GM19099 (cell line): ENCODE data around the gene SRD5A3.

Experiments
- POLR2A ChIP-seq: IDR thresholded peaks from 3 replicates; pipeline ENCODE4 v1.6.1; 2011; ENCODE audit warnings: low read depth; ENCODE audit not compliant: insufficient read length; ENCODE audit errors: extremely low read depth

SRD5A3 gene

DNA sequence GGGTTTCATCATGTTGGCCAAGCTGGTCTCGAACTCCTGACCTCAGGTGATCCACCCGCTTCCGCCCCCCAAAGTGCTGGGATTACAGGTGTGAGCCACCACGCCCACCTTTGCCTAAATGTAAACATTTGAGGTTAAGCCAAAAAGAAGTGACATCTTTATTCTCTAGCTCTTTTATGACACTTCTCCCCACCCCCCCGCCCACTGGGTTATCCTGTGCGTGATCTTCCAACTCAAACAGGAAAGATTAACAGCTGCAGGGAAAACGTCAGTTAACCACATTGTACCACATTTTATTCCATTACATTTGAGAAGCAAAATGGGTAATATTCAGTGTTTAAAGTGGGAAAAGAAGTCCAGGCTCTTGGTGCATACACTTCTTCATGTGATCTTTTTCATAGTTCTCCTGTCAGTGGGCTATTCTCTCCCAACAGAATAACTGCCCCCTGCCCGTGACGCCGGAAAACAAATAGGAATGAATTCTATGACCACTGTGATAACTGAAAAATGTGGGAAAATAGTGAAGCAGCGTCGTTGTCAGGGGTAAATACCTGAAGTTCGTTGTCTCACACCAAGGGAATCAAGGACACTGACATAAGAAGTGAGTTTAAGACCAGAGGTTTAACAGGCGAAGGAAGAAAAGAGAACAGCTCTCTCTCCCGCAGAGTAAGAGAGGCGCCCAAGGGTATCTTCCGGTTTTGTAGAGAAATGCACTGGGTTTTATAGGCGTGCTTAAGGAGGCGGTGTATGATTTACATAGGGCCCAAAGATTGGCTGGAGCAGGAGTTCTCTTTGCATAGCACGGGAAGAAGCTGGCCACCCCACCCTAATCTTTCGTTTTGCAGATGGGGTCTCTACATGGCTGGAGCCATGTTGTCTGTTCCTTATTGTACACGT is 9.7 kb upstream of the SRD5A3 start:
- no peak for TF ChIP-seq POLR2A

DNA sequence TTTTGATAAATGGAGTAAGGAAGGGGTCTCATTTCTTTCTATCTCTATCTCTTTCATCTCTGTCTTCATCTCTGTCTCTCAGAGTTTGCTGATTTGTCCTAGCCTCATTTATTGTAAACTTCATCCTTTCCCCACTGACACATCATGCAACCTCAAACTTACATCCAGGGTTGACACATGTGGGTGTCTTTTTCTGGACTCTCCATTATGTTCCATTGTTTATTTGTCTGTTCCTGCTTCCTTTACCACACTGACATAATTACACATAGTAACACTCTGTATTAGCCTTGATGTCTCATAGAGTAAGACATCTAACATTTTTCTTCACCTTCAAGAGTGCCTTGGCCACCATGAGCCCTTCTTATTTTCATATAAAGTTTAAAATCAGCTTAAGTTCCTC is 8.1 kb upstream of the SRD5A3 start:
- no peak for TF ChIP-seq POLR2A

DNA sequence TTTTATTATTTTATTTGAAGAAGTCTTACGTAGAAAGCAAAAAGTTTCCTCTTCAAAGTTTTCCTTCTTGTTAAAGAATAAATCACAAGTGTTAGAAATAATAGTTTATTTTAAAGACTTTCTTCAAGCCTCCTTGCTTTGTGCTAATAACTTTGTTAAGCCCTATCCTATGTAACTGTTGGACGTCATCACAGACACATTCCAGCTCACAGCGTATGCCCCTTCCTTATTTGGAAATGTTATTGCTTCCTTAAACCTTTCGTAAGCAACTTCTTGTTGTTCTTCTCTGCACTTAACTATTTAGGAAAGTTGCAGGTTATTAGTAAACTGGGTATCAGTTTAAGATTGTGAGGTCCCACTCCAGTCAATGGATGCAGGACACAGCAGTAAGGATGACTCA is 7.6 kb upstream of the SRD5A3 start:
- TF ChIP-seq POLR2A: no peak

DNA sequence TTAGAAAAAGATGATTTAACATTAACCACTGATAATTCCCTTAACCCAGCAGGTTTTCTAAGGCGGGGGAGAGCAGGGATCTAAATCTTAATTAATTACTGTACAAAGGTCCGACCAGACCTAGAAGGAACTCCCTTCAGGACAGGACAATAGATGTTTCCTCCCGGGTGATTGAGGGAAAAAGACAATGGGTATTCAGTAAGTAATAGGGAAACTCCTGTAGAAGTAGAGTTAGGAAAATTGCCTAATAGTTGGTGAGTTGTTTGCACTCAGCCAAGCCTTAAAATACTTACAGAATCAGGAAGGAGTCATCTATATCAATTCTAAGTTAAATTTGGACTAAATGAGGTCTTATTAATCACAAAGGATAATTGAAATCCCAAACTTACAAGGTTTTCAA is 5.8 kb upstream of the SRD5A3 start:
- TF ChIP-seq POLR2A: no peak

DNA sequence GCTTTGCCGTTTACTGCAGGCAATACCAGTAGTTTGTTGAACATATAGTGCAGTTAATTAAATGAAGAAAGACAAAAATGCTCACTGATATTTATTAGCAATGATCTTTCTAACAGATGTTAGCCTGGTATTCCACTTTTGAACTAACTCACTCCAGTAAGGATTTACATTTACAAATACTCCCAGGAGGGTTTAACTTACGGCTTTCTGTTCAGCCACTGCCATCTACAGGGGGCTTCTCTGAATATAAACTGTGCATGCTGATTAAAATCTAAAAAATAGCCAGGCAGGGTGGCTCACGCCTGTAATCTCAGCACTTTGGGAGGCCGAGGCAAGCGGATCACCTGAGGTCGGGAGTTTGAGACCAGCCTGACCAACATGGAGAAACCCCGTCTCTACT is 2.2 kb upstream of the SRD5A3 start:
- TF ChIP-seq POLR2A: no peak

DNA sequence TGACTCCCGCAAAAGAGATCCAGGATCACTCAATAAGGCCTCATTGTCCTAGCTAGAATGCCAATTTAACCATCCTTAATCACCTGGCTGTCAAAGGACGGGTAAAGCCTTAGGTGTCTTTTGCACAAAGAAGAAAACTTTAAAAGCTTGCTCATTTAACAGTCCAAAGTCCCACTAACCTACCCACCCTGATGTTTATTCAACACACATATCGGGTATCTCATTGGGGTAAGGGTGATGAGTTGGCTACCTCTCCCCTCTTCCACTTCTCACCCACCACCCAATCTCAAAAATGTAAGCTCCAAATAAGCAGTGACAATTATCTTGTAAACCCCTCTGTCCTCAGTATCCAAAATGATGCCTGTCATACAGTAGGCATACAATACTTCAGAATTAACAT is 988 bp upstream of the SRD5A3 start:
- TF ChIP-seq POLR2A: no peak

DNA sequence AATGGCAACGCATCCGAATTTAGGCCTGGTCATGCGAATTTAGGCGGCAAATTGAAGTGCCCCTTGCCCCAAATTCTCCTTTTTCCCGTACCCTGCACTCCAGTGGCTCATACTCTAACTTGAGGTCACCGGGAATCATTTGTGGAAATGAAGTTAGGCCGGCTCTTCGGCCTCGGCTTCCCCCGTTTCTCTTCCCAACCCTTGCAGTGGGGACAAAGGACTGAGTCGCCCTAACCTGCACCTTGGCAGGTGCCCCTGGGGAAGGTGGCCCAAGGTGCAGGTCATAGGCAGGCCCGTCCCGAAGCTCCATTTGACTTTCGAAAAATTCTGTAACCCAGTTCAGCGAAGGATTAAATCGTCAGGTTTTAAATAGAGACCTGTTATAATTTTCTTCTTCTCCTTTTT is 811 bp downstream of the SRD5A3 start:
- TF ChIP-seq POLR2A: no peak

DNA sequence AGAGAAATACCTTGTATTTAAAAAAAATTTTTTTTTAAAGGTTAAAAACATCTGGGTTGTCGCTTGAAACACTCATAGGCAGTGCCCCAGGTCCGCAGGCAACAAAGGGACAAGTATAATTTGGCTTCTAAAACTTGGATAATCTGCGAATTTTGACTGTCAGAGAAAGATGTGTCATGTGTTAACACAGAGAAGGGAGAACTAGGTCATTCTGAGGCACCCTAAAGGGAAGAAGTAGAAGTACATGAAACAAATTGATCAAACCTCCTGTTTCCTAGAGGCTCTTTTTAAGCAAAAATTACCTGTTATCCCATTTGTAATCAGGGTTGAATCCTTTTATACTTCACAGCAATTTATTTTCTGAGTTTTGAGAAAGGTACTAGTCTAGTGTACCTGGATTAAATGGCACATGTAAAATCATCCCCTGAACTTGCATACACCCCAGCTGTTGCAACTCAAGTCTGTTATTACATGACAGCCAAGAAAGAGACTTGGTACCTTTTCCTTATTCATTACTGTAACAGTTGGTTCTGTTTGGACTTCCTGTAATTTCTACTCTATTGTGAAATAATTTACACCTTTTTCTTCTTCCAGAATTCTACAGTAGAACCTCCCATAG is 1.7 kb downstream of the SRD5A3 start:
- TF ChIP-seq POLR2A: no peak

DNA sequence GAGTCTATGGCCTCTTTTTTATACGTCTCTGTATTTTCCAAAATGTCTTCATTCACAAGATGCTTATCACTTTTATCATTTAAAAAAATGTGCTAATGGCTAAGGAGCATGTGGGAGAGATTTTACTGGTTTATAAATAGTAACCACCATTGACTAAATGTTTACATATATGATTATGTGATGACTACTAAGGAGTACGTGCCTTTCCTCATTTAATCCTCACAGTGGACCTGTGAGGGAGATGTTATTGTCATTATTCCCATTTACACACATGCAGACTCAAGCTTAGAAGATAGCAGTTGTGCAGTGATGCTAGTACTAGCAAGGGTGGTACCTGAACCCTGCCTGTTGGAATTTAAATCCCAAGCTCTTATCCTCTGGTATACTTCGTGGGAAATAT is 2.4 kb downstream of the SRD5A3 start:
- TF ChIP-seq POLR2A: no peak

DNA sequence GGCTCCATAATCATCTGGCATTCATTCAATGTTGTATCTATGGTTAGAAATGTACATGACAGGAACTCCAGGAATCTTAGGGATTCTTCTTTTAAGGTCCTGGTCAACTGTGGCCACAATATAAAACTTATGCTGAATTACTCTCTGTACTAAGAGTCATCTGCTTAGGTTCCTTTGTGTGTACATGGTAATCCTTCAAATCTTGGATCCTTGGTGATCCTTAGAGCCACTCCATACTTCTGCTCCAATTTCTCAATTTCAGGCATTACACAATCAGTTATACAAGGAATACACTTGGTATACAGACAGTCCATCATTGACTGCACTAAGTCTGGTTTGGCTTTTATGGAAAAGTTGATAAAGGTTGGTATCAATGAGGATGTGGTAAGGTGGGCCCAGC is 5.8 kb downstream of the SRD5A3 start:
- TF ChIP-seq POLR2A: no peak

DNA sequence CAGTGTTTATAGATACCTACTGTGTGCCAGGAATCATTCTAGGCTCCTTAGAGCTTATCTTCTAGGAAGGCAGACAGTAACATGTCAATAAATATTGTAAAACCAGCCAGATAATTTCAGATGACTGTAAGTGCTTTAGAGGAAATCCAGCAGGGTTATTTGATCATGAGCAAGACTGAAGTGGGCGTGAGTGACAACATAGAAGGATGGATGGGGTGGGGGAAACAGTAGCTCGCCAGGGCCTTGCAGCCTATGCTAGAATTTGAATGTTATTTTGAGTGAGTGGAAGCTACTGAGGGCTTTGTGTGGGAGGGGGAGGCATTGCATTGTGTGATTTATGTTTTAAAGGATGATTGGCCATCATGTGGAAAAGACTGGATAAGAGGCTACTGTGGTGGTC is 6.7 kb downstream of the SRD5A3 start:
- no peak for TF ChIP-seq POLR2A

DNA sequence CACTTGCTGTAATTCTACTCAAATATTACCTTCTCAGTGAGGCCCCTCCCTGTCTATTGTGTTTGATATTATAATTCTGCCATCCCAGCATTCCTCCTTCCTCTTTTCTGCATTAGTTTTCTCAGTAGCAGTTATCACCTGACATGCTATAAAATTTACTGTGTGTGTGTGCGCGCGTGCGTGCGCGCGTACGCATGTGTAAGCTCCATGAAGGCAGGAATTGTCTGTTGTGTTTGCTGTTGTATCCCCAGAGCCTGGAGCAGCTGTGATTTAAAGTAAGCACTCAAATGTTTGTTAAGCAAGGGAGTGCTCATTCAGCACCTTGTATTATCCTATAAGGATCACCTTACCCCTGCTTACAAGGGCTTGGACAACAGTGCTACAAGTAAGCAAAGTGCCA is 8.6 kb downstream of the SRD5A3 start:
- no peak for TF ChIP-seq POLR2A

DNA sequence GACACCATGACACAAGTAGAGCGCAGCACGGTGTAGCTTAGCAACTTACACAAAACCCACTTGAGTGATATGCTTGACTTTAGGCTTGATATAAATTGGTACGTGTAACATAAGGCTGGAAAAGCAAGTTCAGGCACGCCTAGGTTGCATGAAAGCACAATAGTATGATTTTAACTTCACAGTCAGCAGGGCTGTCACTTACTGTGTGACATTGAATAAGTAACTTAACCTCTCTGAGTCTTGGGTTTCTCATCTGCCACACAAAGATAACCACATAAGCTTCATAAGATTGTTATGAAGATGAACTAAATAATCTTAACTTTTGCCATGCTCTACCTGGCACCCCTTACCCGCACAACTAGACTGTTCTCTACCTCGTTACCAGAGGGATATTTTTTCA is 9.5 kb downstream of the SRD5A3 start:
- TF ChIP-seq POLR2A: no peak

DNA sequence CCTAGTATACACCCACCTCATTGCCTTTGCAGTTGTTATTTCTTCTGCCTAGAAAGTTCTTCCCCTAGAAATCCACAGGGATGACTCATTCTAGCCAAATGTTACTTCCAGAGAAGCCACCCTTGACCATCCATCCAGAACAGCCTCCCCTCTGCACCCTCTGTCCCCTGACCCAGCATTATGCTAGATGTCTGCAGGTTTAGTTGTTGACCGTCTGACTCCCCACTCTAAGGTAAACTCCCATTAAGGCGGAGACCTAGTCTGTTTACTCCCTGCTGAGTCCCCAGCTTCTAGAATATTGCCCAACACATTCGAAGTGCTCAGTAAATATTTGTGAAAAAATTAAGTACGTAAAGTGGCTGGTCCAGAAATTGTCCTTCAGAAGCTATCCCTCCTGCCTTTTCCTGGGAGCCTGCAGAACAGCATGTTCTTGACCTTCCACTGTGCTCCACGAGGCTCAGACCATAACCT is 11.0 kb downstream of the SRD5A3 start:
- TF ChIP-seq POLR2A: no peak

DNA sequence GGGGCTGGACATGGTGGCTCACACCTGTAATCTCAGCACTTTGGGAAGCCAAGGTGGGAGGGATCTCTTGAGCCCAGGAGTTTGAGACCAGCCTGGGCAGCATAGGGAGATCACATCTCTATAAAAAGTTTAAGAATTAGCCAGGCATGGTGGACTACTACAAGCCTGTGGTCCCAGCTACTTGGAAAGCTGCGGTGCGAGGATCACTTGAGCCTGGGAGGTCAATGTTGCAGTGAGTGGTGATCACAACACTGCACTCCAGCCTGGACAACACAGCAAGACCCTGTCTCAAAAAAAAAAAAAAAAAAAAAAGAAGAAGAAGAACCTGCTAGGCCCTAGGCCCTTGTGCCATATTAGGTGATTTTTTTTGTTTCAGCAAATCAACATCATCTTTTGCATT is 12.2 kb downstream of the SRD5A3 start:
- no peak for TF ChIP-seq POLR2A

DNA sequence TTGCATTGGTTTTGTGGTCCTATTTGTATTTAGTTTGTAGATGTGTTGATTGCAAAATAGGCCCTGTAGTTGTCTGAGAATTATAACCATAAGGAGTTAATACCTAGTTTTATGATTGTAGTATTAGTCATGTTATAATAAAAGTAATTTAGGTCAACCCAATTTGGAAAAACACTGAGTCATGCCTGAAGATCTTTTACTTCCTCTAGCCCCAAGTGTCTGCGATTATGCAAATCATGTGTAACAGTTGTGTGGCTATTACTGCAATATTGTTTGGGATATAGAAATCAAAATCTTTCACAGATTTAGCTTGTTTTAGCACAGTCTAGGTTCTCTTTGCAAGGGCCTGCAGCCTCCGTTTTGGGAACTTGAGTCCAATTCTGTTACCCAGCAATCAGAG is 12.6 kb downstream of the SRD5A3 start:
- TF ChIP-seq POLR2A: no peak
